Breast epithelium (tissue), 4 donors: ENCODE measurements around the gene RIMBP2. TPM values are rescaled to one million over a fixed set of nuclear protein-coding genes. Genes with fewer than 3 reads are reported as not detected.

ENCODE experiments used
- DNase-seq, 2 donors: peaks; one replicate each; pipeline ENCODE4 v3.0.0-alpha.2; 2019; ENCODE audit warnings: low spot score in 2 of 2
- H3K27ac ChIP-seq, 2 donors: fragments of 200-600 bp; sonication (generic) in 1 of 2; one replicate each; pipeline ENCODE4 v1.5.1; 2016 to 2019; ENCODE audit warnings: mild to moderate bottlenecking in 1 of 2
- H3K27me3 ChIP-seq, 2 donors: fragments of 200-600 bp; sonication (generic) in 1 of 2; one replicate each; pipeline versions ENCODE4 v1.5.1 to v1.6.0; 2017 to 2019; ENCODE audit warnings: control low read depth in 1 of 2, mild to moderate bottlenecking in 1 of 2
- H3K36me3 ChIP-seq: fragments of 200-600 bp; one replicate; pipeline ENCODE4 v1.5.1; 2019
- H3K4me1 ChIP-seq, 2 donors: fragments of 200-600 bp; sonication (generic); one replicate each; pipeline ENCODE4 v1.5.1; 2016 to 2019; ENCODE audit warnings: control low read depth in 1 of 2
- H3K4me3 ChIP-seq, 3 donors: fragments of 200-600 bp; sonication (generic); 1 replicate in 2 of 3; 2 replicates in 1 of 3; pipeline ENCODE4 v1.5.1; 2016 to 2019; ENCODE audit warnings: mild to moderate bottlenecking in 3 of 3, moderate library complexity in 2 of 3
- H3K9me3 ChIP-seq, 2 donors: fragments of 200-600 bp; sonication (generic) in 1 of 2; one replicate each; pipeline ENCODE4 v1.5.1; 2016 to 2019; ENCODE audit warnings: control low read depth in 1 of 2
- POLR2A ChIP-seq: fragments of 450-650 bp; IDR thresholded peaks from one replicate; pipeline ENCODE4 v1.6.1; 2016; ENCODE audit warnings: antibody characterized with exemption, mild to moderate bottlenecking, moderate library complexity
- POLR2AphosphoS5 ChIP-seq, 3 donors: sonication (generic); formaldehyde crosslinking; IDR thresholded peaks; one replicate each; pipeline ENCODE4 v1.6.1; 2017; ENCODE audit warnings: antibody characterized with exemption in 3 of 3
- intact Hi-C: fragments of 100-400 bp; cut with DNase I; formaldehyde crosslinking; loops from one replicate; pipeline ENCODE4 v1.15.1; 2023; ENCODE audit warnings: low total_unique reads
- total RNA-seq, 3 donors: library from RNA; depleted of rRNA; stranded (reverse); fragments of >200 nt; gene quantifications; one replicate each; pipeline ENCODE4 v1.1.0, GENCODE V29; 2016
- TF ChIP-seq, protein P1 (sequence below), 3 donors: fragments of 450-650 bp; IDR thresholded peaks; one replicate each; pipeline ENCODE4 v1.5.1; 2016 to 2017; ENCODE audit warnings: antibody characterized with exemption in 3 of 3, mild to moderate bottlenecking in 3 of 3, moderate library complexity in 3 of 3

The RIMBP2 gene
- total RNA-seq, 3 donors from 2014 or later: under 0.01 to 0.59 (median under 0.01) TPM

- Histone ChIP-seq H3K27ac (no peak overlapping the region), H3K4me3 (no peak overlapping the region), H3K36me3 (no peaks in the 10 kb centered on the region), H3K4me1 (no peaks in the 10 kb centered on the region), H3K9me3 (peaks cover 0 to 5% of the 10 kb centered on the region in 2 donors), H3K27me3 (no peaks in the 10 kb centered on the region)
- TF ChIP-seq POLR2A (no peak), POLR2AphosphoS5 (IDR thresholded peaks at IDR 0.05) (no peak)
- TF ChIP-seq, protein P1, sequence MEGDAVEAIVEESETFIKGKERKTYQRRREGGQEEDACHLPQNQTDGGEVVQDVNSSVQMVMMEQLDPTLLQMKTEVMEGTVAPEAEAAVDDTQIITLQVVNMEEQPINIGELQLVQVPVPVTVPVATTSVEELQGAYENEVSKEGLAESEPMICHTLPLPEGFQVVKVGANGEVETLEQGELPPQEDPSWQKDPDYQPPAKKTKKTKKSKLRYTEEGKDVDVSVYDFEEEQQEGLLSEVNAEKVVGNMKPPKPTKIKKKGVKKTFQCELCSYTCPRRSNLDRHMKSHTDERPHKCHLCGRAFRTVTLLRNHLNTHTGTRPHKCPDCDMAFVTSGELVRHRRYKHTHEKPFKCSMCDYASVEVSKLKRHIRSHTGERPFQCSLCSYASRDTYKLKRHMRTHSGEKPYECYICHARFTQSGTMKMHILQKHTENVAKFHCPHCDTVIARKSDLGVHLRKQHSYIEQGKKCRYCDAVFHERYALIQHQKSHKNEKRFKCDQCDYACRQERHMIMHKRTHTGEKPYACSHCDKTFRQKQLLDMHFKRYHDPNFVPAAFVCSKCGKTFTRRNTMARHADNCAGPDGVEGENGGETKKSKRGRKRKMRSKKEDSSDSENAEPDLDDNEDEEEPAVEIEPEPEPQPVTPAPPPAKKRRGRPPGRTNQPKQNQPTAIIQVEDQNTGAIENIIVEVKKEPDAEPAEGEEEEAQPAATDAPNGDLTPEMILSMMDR (IDR thresholded peaks at IDR 0.05): no peak
- intact Hi-C loops: no loop called here
- no peak for DNase-seq
These were observed 158.9 kb downstream of the RIMBP2 start for GRCh38 chr12:130557201-130557600.

- H3K4me3 ChIP-seq: no peak overlapping the region
- H3K27me3 ChIP-seq: no peaks in the 10 kb centered on the region
- H3K27ac ChIP-seq: no peak overlapping the region
- H3K4me1 ChIP-seq: no peaks in the 10 kb centered on the region
- no peaks in the 10 kb centered on the region for H3K36me3 ChIP-seq
- no peak for DNase-seq
- H3K9me3 ChIP-seq: peaks cover 0 to 11% of the 10 kb centered on the region in 2 donors
- intact Hi-C loops: no loop called here
- TF ChIP-seq, protein P1 (IDR thresholded peaks at IDR 0.05): no peak
- TF ChIP-seq POLR2AphosphoS5 (IDR thresholded peaks at IDR 0.05) (no peak), POLR2A (no peak)
These were observed 159.5 kb downstream of the RIMBP2 start for GRCh38 chr12:130556486-130557055.

DNA sequence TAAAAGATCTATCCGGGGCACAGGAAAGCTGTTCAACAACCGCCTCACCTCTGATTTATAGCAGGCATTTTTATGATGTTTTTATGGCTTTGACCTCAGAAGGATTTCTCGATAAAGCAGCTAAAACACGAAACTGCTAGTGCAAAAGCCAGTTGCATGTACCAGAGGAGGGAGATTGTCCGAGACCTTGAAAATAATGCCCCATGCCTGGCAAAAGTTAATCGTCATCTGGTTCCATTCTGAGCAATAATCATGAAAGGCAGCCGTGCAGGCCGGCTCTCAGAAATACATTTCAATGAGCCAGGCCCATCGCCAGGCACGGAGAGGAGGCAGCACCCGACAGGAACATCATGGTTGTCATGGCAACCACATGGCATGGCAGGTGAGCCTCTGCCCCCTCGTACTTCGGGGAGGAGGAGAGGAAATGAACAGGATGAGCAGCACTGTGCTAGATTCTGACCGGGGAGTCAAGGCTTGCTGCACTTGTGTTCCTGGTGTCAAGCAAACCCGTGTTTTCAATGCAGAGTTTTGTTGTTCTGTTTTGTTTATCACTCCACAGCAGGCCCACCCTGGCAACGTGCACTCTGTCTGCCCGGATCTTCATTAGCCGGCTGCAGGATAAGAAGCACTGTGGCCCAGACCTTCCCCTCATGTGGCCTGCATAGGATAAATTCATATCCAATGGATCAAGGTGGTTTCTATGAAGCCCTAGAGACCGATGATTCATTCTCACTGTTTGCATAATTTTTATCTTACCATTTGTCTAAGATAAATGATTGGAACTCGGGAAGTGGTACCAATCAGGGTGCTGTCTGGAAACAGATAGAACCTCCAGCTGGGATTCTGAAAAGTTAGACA is 160.2 kb downstream of the RIMBP2 start:
- no peak for TF ChIP-seq POLR2AphosphoS5 (IDR thresholded peaks at IDR 0.05)
- TF ChIP-seq, protein P1 (IDR thresholded peaks at IDR 0.05): no peak
- no peak for TF ChIP-seq POLR2A
- intact Hi-C loops: no loop called here
- DNase-seq: no peak
- Histone ChIP-seq H3K4me3 (no peak overlapping the region), H3K4me1 (no peaks in the 10 kb centered on the region), H3K36me3 (no peaks in the 10 kb centered on the region), H3K9me3 (peaks cover 0 to 18% of the 10 kb centered on the region in 2 donors), H3K27me3 (no peaks in the 10 kb centered on the region), H3K27ac (no peak overlapping the region)

DNA sequence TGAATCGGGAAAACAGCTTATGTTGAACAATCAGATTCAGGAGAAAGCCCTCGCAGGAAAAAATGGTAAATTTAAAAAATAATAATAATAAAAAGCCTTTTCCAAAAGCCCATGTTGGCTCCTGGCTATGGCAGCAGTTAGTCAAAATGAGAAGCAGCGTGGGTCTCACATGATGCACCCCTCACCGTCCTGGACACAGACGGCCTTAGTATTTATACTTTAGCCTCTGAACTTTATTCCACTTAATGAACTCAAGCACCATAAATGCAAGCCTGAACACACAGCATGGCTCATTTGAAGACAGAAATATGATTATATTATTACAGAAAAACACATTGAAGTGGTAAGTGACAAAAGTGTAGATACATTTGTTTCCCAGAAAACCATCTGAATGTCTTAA is 160.9 kb downstream of the RIMBP2 start:
- H3K9me3 ChIP-seq: peaks cover 0 to 23% of the 10 kb centered on the region in 2 donors
- TF ChIP-seq, protein P1 (IDR thresholded peaks at IDR 0.05): no peak
- TF ChIP-seq POLR2AphosphoS5 (IDR thresholded peaks at IDR 0.05) (no peak), POLR2A (no peak)
- no peaks in the 10 kb centered on the region for H3K27me3 ChIP-seq
- no peaks in the 10 kb centered on the region for H3K4me1 ChIP-seq
- DNase-seq: no peak
- H3K36me3 ChIP-seq: no peaks in the 10 kb centered on the region
- intact Hi-C loops: no loop called here
- no peak overlapping the region for H3K4me3 ChIP-seq
- no peak overlapping the region for H3K27ac ChIP-seq

- TF ChIP-seq POLR2AphosphoS5 (IDR thresholded peaks at IDR 0.05): no peak
- TF ChIP-seq, protein P1 (IDR thresholded peaks at IDR 0.05): no peak
- no peak for TF ChIP-seq POLR2A
- Histone ChIP-seq H3K27me3 (no peaks in the 10 kb centered on the region), H3K27ac (no peak overlapping the region), H3K4me3 (no peak overlapping the region), H3K36me3 (no peaks in the 10 kb centered on the region), H3K9me3 (peaks cover 0 to 18% of the 10 kb centered on the region in 2 donors), H3K4me1 (no peaks in the 10 kb centered on the region)
- no peak for DNase-seq
- intact Hi-C loops: no loop called here
These were observed 163.6 kb downstream of the RIMBP2 start for GRCh38 chr12:130552483-130552996.
